GM21529 (cell line): ENCODE results near the gene FCGR3A.
"Not testable (repeated sequence)": the region's sequence is repeated elsewhere in the genome, so short reads cannot be mapped to it uniquely, and the experiment has no call there.

ENCODE experiments used
- ATAC-seq: cut with Tn5 transposase; IDR thresholded peaks from one replicate; pipeline ENCODE4 v1.9.1; 2021; ENCODE audit not compliant: unreplicated experiment

Gene FCGR3A

DNA sequence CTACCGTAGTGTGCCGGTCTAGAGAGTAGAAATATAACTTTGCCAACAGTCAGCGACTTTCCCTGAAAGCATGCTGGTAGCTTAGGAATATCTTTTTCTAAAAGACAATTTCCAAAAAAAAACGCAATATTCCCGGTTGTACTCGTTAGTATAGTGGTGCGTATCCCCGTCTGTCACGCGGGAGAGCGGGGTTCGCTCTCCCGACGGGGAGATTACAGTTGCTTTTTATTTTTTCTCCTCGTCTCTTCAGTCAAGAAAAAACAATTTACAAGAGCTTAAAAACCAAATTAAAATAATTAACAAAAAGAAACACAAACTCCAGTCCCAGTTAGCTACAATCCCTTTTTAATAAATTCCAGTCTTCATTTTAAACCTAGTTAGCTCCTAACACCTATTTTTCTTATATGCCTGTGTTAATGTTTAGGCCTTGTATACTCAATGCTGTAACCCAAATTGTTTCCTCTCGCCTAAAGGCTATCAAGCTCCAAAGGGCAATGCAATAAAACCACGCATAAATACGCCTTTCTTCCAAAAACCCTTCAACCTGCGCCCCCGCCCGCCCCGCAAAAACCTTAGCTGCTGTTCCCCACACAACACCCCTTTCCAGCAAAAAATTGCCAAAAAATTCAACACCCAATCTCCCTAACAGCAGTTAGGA, 17.5 kb downstream of the FCGR3A start:
- no peak for ATAC-seq

DNA sequence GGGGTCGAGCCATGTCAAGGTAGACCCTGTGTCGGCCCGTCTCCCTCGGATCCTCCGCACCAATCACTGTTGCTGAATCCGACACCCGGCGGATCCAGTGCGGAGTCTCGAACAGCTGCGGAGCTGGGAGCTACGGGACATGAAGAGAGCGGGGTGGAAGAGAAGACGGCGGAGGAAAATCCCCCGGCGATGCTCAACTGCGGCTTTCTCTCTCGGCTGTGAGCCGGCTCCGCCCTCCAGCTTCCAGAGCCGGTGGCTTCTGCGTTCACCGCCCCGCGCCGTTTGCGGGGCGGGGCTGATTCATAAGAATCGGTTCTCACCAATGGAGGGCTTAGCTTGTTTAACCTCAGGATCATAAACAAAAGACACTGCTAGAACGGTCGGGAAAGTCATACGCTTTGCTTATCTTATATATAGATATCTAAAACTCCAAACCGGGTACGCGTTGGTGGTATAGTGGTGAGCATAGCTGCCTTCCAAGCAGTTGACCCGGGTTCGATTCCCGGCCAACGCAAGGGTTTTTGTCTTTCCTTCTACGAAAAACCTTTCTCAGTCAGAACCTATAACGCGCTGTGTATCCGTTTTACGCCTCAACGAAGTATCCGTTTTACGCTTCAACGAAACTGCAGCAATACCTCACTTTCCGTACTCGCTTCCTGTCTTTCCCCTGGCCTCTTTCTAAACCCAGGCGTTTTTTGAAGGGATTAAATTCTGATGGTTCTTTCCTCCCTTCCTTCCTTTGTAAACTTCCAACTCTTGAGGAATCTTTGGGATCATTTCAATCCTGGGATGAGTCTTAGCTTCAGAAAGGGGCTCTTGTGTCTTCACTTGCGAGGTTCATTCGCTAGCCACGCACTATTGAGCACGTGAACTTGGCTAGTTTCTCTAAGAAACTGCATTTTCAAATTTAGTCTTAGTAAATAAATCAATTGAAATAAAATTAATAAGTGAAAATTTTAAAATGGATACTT, 18.7 kb downstream of the FCGR3A start:
- peak; percentile 76 for ATAC-seq

DNA sequence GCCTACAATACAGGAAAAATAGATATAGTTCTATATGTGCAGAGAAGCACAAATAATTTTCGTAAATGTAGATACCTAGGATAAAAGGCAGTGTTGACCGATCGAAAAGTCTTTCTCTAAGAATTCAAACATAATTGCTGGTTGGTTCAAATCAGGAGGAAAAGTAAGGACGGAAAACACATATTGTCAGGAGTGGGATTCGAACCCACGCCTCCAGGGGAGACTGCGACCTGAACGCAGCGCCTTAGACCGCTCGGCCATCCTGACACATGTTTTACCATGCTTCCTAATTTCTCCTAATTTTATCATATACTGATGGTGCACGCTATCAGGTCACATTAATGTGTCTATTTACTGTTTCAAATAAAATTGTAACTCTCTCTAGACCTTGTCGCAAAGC, 19.5 kb downstream of the FCGR3A start:
- peak; percentile 38 for ATAC-seq

DNA sequence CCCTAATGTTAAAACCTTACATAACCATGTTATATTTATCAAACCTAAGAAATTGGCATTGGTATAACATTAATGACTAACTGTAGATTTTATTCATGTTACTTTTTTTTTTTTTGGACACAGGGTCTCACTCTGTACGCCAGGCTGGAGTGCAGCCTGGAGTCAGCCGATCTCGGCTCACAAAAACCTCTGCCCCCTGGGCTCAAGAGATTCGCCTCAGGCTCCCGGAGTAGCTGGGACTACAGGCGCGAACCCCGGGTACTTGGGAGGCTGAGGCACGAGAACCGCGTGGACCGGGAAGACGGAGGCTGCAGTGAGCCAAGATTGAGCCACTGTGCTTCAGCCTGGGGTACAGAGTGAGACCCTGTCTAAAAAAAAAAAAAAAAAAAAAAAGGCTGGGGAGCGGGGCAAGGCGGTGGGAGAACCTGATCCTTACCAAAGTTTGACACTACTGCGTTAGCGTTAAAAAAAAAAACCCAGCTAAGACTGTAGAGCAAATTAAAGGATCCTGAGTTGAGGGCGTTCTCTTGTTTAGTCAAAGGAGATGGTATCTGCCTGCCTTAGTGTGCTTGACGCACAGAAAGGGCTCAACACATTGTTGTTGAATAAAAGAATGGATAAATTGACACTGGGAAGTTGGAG, 20.0 kb downstream of the FCGR3A start:
- ATAC-seq = not testable (repeated sequence)

DNA sequence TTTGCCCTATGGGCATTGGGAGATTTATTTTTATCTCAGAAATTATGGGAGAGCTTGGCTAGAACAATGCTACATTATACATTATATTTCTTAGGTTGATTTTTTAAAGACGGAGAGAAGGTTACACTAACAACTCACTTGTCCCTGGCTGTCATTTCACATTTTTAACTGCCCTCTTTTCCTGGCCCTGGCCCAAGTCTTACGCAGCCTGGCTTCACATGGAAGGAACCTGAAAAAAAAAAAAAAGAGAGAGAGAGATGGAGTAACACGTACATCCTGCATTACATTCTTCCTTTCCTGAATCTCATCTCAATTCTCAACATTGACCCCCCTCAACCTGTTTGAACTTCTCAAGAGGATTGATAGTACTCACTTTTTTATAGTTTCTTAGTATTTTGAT, 21.1 kb downstream of the FCGR3A start:
- ATAC-seq = not testable (repeated sequence)

DNA sequence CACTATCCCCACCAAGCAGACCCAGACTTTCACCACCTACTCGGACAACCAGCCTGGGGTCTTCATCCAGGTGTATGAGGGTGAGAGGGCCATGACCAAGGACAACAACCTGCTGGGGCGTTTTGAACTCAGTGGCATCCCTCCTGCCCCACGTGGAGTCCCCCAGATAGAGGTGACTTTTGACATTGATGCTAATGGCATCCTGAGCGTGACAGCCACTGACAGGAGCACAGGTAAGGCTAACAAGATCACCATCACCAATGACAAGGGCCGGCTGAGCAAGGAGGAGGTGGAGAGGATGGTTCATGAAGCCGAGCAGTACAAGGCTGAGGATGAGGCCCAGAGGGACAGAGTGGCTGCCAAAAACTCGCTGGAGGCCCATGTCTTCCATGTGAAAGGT, 23.7 kb downstream of the FCGR3A start:
- ATAC-seq = not testable (repeated sequence)

DNA sequence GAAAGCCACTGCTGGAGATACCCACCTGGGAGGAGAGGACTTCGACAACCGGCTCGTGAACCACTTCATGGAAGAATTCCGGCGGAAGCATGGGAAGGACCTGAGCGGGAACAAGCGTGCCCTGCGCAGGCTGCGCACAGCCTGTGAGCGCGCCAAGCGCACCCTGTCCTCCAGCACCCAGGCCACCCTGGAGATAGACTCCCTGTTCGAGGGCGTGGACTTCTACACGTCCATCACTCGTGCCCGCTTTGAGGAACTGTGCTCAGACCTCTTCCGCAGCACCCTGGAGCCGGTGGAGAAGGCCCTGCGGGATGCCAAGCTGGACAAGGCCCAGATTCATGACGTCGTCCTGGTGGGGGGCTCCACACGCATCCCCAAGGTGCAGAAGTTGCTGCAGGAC, 24.3 kb downstream of the FCGR3A start:
- not testable (repeated sequence) for ATAC-seq

DNA sequence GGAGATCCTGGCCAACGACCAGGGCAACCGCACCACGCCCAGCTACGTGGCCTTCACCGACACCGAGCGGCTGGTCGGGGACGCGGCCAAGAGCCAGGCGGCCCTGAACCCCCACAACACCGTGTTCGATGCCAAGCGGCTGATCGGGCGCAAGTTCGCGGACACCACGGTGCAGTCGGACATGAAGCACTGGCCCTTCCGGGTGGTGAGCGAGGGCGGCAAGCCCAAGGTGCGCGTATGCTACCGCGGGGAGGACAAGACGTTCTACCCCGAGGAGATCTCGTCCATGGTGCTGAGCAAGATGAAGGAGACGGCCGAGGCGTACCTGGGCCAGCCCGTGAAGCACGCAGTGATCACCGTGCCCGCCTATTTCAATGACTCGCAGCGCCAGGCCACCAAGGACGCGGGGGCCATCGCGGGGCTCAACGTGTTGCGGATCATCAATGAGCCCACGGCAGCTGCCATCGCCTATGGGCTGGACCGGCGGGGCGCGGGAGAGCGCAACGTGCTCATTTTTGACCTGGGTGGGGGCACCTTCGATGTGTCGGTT, 24.8 kb downstream of the FCGR3A start:
- ATAC-seq = peak; percentile 23

DNA sequence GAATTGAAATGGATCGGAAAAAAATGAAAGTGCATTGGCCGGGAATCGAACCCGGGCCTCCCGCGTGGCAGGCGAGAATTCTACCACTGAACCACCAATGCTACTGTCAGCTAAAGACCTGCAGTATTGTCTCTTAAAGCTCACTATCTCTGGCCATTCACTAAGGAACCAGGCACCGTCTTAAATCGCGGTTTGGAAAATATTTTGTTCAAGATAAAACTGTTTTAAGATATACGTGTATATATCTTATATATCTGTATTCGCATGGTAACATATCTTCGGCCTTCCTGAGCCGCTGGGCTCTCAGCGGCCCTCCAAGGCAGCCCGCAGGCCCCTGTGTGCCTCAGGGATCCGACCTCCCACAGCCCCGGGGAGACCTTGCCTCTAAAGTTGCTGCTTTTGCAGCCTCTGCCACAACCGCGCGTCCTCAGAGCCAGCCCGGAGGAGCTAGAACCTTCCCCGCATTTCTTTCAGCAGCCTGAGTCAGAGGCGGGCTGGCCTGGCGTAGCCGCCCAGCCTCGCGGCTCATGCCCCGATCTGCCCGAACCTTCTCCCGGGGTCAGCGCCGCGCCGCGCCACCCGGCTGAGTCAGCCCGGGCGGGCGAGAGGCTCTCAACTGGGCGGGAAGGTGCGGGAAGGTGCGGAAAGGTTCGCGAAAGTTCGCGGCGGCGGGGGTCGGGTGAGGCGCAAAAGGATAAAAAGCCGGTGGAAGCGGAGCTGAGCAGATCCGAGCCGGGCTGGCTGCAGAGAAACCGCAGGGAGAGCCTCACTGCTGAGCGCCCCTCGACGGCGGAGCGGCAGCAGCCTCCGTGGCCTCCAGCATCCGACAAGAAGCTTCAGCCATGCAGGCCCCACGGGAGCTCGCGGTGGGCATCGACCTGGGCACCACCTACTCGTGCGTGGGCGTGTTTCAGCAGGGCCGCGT, 25.5 kb downstream of the FCGR3A start, which contains the start of gene HSPA6:
HSPA6 (plus strand) TSS at position 724 of the 925 bp plus-strand sequence; CDS start at position 843, 119 bp downstream.
- peak; percentile 49 for ATAC-seq

DNA sequence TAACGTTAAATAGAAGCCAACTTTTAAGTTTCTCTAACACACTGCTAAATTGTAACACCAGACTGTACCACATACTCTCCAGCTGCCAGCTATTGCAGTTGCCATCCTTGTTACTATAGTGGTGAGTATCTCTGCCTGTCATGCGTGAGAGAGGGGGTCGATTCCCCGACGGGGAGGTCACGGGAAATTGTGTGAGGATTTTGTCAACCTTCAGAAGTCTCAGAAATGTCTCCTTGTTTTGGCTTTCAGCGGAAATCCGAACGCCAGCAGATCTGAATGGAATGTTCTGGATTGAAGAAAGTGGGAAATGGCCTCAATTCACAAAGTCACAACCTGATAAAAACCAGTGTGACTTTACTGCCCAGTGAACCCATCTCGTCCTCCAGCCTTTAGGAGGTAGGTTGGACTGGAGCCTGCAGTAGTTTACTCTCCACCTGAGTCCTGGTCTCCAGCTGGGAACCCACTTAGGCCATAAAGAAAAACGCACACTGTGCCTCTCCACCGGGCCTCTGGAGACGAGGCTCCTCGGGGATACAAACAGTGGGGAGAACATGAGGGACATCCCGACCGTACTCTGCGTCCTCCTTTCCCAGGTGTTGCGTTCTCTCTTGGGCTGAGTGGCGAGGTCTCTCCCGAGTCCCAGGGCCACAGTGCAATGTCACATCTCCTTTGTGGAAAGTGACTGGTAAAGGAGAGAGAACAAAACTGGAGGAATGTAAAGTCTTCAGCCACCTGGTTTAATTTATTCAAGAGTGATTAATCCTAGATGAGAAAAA, 26.4 kb downstream of the FCGR3A start:
- ATAC-seq = not testable (repeated sequence)

DNA sequence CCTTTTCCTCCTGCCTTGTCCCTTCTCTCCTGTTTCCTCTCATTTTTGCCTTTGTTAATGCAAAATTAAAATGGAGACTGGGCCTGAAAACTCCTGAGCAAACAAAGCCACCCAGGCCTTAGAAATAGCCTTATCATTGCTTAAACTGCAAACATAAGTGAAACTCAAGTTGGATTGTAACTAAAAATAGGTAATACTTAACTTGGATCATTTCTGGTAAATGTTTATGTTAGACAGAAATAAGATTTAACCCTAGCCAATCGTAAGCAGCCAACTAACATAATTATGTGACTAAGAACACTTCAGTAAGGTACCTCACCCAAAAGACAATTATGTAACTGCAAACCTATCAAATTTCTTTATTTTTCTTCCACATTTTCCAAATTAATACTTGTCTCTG, 35.7 kb downstream of the FCGR3A start:
- not testable (repeated sequence) for ATAC-seq

DNA sequence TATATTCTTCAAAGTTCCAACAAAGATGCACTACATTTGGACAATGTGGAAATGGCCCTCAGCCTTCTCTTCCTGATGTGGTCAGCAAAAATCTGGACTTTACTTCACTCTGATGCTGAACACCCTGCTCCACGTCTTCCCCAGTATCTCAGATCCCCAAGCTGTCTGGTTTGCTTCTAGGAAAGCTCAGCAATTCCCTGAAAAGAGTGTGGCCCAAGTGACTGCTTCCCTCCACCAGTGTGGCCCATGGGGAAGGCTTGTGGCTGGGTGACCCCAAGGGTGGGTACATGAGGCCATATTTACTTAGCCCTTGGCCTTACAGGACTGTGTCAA, 36.2 kb downstream of the FCGR3A start:
- not testable (repeated sequence) for ATAC-seq

DNA sequence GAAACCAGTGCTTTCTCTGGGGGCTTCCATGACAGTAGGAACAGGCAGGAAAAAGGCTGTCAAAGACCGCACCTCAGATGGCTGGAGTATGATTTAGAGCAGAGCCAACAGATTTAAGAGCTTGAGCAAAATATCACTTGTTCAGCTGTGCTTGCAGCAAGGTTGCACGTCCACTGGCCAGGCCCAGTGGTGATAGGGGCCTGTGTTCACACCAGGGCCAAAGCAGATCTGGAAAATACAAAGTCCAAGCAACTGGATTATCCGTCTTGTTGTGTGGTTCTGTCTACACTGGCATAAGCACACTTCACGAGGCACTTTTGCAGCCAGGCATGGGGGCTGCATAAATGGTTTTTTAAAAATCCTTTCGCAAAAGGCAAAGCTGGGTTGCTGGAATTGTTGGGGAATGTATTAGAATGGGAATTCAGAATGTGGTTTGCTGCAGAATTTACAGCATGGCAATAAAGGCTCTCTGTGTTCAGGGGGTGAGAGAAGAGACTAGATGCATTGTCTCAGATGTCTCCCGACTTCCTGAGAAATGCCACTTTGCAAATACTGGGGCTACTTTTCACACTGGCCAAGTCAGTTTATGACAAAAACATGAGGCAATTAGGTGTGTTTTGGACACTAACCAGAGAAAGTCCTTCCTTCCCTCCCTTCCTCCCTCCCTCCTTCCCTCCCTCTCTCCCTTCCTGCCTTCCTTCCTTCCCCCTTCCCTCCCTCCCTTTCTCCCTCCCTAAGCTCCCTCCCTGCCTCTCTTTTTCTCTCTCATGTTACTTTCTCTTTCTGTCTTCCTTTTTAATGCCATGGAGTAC, 36.8 kb downstream of the FCGR3A start:
- not testable (repeated sequence) for ATAC-seq

DNA sequence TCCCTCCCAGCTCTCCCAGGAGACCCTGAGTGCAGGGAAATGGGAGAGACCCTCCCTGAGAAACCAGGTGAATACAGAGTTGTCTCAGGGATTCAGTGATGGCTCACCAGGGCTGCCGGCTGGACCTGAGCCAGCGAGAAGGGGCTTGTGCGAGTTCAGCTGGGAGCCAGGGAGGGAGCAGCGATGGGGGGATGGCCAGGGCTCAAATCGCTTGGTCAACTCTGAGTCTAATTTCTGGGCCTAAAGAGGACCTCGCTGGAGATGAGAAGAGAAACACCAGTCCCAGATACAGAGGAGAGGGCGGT, 37.9 kb downstream of the FCGR3A start:
- ATAC-seq = no peak

DNA sequence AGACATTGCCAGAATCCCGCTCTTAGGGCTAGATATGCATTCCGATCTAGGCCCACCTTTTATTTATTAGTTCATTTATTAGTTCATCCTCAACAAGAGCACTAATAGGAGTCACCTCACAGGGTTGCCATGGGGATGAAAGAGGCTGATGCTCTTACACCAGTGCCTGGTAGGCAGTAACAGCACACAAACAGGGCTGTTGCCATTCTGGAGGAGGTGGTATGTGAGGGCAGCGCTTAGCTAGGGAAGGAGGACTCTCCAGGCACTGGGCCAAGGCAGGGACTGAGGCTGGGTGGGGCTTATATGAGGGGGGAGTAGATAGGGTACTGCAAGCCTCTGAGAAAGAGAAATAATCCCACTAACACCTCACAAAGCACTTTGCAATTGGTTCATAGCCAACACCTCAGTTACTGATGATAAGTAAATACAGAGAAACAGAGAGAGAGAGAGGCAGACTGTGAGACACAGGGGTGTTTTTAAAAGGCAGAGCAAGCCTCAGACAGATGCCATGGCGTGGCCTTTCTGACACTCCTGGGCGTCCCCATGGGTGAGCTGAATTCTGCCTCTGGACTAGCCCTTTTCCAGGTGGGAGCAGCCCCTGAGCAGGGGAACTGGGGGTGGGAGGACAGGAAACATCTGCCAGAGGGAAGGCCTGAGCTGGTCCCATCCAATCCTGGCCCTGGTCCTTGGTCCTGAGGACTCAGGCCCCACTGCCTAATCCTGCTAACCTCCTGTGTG, 38.4 kb downstream of the FCGR3A start:
- no peak for ATAC-seq

DNA sequence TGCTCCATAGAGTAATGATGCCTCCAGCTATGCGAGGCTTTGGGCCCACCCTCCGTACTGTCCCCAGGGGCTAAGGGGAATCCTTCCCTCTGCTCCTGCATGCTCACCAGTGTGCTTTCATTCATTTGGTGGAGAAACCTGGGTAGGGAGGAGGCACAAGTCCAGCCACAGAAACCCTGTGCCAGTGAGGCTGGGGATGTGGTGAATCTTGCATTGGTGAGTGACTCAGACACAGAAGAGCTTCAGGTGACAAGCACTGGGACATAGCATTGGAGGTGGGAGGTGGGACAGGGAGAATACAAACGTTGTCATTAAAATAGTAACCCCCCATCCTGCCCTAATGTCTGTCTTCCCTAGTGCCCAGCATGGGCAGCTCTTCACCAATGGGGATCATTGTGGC, 39.1 kb downstream of the FCGR3A start:
- ATAC-seq = no peak

DNA sequence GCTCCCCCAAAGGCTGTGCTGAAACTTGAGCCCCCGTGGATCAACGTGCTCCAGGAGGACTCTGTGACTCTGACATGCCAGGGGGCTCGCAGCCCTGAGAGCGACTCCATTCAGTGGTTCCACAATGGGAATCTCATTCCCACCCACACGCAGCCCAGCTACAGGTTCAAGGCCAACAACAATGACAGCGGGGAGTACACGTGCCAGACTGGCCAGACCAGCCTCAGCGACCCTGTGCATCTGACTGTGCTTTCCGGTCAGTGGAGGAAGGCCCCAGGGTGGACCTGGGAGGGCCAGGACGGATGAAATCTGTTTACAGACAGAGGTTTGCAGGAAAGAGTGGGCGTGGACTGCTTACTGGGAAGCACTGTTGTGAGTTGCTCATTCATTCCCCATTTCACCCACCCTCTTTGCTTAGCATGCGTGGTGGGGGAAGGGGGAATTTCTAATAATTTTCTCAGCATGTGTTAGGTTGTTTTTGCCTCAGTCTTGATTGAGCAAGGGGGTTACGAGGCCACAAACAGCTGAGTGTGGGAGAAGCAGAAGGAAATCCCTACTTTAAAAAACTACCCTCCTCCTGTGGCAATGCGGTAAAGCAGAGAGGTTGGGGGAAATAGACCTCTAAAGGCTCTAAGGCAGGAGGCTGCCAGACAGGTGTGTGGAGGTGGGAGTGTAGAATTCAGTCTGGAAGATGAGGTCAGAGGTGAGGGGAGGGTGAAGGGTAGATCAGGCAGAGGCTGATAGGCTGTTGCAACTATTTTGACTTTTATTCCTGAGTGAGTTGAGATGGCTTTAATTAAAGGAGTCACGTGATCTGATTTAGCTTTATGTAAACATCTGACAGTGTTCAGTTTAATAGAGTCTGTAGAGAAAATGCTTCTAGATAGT, 43.0 kb downstream of the FCGR3A start:
- no peak for ATAC-seq
